H9 (cell line): ENCODE measurements around the gene TMC6. TPM values are rescaled to one million over a fixed set of nuclear protein-coding genes. Genes with fewer than 3 reads are reported as not detected.

Experiments
- DNase-seq: peaks from one replicate; pipeline ENCODE4 v3.0.0-alpha.2; 2017
- H2AFZ ChIP-seq: one replicate; pipeline ENCODE4 v1.6.1; 2013; ENCODE audit warnings: mild to moderate bottlenecking, low read length, control low read depth, moderate library complexity
- H2AK5ac ChIP-seq: 2 replicates; pipeline ENCODE4 v1.6.1; 2013; ENCODE audit warnings: low read length, control low read depth, mixed read lengths; ENCODE audit not compliant: insufficient read length
- H2BK120ac ChIP-seq: one replicate; pipeline ENCODE4 v1.6.1; 2013; ENCODE audit warnings: low read depth, mild to moderate bottlenecking, low read length, control low read depth, inconsistent platforms; ENCODE audit not compliant: poor library complexity, severe bottlenecking
- H2BK12ac ChIP-seq: 2 replicates; pipeline ENCODE4 v1.6.1; 2013; ENCODE audit warnings: low read length, control low read depth, mixed read lengths, low read depth; ENCODE audit not compliant: insufficient read length
- H2BK15ac ChIP-seq: 2 replicates; pipeline ENCODE4 v1.6.1; 2013; ENCODE audit warnings: low read depth, low read length, control low read depth
- H2BK20ac ChIP-seq: one replicate; pipeline ENCODE4 v1.6.1; 2013; ENCODE audit warnings: low read depth, mild to moderate bottlenecking, low read length, control low read depth, inconsistent platforms; ENCODE audit not compliant: poor library complexity, severe bottlenecking
- H2BK5ac ChIP-seq: 2 replicates; pipeline ENCODE4 v1.6.1; 2013; ENCODE audit warnings: low read length, control low read depth, mixed read lengths; ENCODE audit not compliant: insufficient read length
- H3K14ac ChIP-seq: 2 replicates; pipeline ENCODE4 v1.6.1; 2013; ENCODE audit warnings: low read length, control low read depth; ENCODE audit not compliant: insufficient read depth
- H3K18ac ChIP-seq: 2 replicates; pipeline ENCODE4 v1.6.1; 2013; ENCODE audit warnings: low read depth, mild to moderate bottlenecking, mixed read lengths, low read length, control low read depth; ENCODE audit not compliant: insufficient read length
- H3K23ac ChIP-seq: 2 replicates; pipeline ENCODE4 v1.6.1; 2013; ENCODE audit warnings: low read length, control low read depth, mixed read lengths, low read depth; ENCODE audit not compliant: insufficient read length
- H3K23me2 ChIP-seq: 2 replicates; pipeline ENCODE4 v1.6.1; 2013; ENCODE audit warnings: low read depth, mild to moderate bottlenecking, mixed read lengths, low read length, control low read depth; ENCODE audit not compliant: insufficient read length, poor library complexity, severe bottlenecking
- H3K27ac ChIP-seq: 2 replicates; pipeline ENCODE4 v1.5.1; 2013; ENCODE audit warnings: low read length, control low read depth, mixed read lengths, low read depth; ENCODE audit not compliant: insufficient read length
- H3K27me3 ChIP-seq: 2 replicates; pipeline ENCODE4 v1.6.1; 2013; ENCODE audit warnings: low read length, control low read depth, inconsistent platforms; ENCODE audit not compliant: insufficient read depth
- H3K4ac ChIP-seq: 2 replicates; pipeline ENCODE4 v1.6.1; 2013; ENCODE audit warnings: low read depth, mild to moderate bottlenecking, control low read depth, inconsistent platforms, low read length, moderate library complexity
- H3K4me1 ChIP-seq: 2 replicates; pipeline ENCODE4 v1.6.1; 2013; ENCODE audit warnings: low read length, control low read depth, inconsistent platforms; ENCODE audit not compliant: insufficient read depth
- H3K4me2 ChIP-seq: 2 replicates; pipeline ENCODE4 v1.6.1; 2013; ENCODE audit warnings: low read length, control low read depth, mixed read lengths; ENCODE audit not compliant: insufficient read length, insufficient read depth
- H3K56ac ChIP-seq: 2 replicates; pipeline ENCODE4 v1.6.1; 2013; ENCODE audit warnings: low read depth, mild to moderate bottlenecking, mixed read lengths, low read length, control low read depth; ENCODE audit not compliant: insufficient read length
- H3K79me1 ChIP-seq: 2 replicates; pipeline ENCODE4 v1.6.1; 2013; ENCODE audit warnings: low read depth, mild to moderate bottlenecking, moderate library complexity, low read length, control low read depth, inconsistent platforms; ENCODE audit not compliant: insufficient read depth, poor library complexity, severe bottlenecking
- H3K79me2 ChIP-seq: 2 replicates; pipeline ENCODE4 v1.6.1; 2013; ENCODE audit warnings: low read length, control low read depth, inconsistent platforms; ENCODE audit not compliant: insufficient read depth
- H3K9ac ChIP-seq: 2 replicates; pipeline ENCODE4 v1.6.1; 2013; ENCODE audit warnings: low read length, control low read depth, mixed read lengths; ENCODE audit not compliant: insufficient read length; ENCODE audit errors: extremely low read depth
- H3K9me3 ChIP-seq: one replicate; pipeline ENCODE4 v1.6.1; 2013; ENCODE audit warnings: low read depth, low read length, inconsistent platforms; ENCODE audit not compliant: control insufficient read depth
- H3T11ph ChIP-seq: one replicate; pipeline ENCODE4 v1.6.1; 2013; ENCODE audit warnings: mild to moderate bottlenecking, low read length, control low read depth, inconsistent platforms
- H4K20me1 ChIP-seq: one replicate; pipeline ENCODE4 v1.6.1; 2013; ENCODE audit not compliant: control insufficient read depth, insufficient read length, insufficient read depth
- H4K5ac ChIP-seq: 2 replicates; pipeline ENCODE4 v1.6.1; 2013; ENCODE audit warnings: low read depth, mild to moderate bottlenecking, mixed read lengths, low read length, control low read depth; ENCODE audit not compliant: insufficient read length
- H4K8ac ChIP-seq: replicated peaks from 2 replicates; pipeline ENCODE4 v1.6.1; 2013; ENCODE audit warnings: low read length, control low read depth, mixed read lengths, low read depth; ENCODE audit not compliant: insufficient read length
- H4K91ac ChIP-seq: 2 replicates; pipeline ENCODE4 v1.6.1; 2013; ENCODE audit warnings: low read depth, mild to moderate bottlenecking, moderate library complexity, mixed read lengths, low read length, control low read depth; ENCODE audit not compliant: insufficient read length
- H3K27ac Mint-ChIP-seq, 3 experiments: 2 replicates in 2 of 3; 3 replicates in 1 of 3; pipeline ENCODE4 v1.8.0; 2020 to 2021; ENCODE audit warnings: mixed read lengths in 3 of 3, mild to moderate bottlenecking in 1 of 3, moderate library complexity in 1 of 3
- H3K27me3 Mint-ChIP-seq: 2 replicates; pipeline ENCODE4 v1.8.0; 2021; ENCODE audit warnings: low read depth, mild to moderate bottlenecking, moderate library complexity, mixed read lengths
- H3K36me3 Mint-ChIP-seq, 3 experiments: 2 replicates in 2 of 3; 3 replicates in 1 of 3; pipeline ENCODE4 v1.8.0; 2020 to 2021; ENCODE audit warnings: low read depth in 3 of 3, mixed read lengths in 3 of 3; ENCODE audit not compliant: insufficient read depth in 1 of 3
- H3K4me1 Mint-ChIP-seq, 2 experiments: 2 replicates each; pipeline ENCODE4 v1.8.0; 2020; ENCODE audit warnings: mixed read lengths in 2 of 2
- H3K4me3 Mint-ChIP-seq, 2 experiments: 2 replicates in 1 of 2; 3 replicates in 1 of 2; pipeline ENCODE4 v1.8.0; 2020 to 2021; ENCODE audit warnings: mild to moderate bottlenecking in 2 of 2, mixed read lengths in 2 of 2, moderate library complexity in 1 of 2
- H3K9me3 Mint-ChIP-seq, 2 experiments: 2 replicates in 1 of 2; 3 replicates in 1 of 2; pipeline ENCODE4 v1.8.0; 2020; ENCODE audit warnings: mild to moderate bottlenecking in 2 of 2, mixed read lengths in 2 of 2, moderate library complexity in 1 of 2
- CTCF ChIP-seq: fragments of 200-600 bp; sonication (generic); conservative IDR thresholded peaks from 3 replicates; pipeline ENCODE4 v1.8.0; 2021; ENCODE audit warnings: antibody characterized with exemption, mild to moderate bottlenecking
- WGBS: extraction: QIAGEN DNeasy Blood & Tissue Kit; methylation state at CpG from one replicate; pipeline ENCODE4 v1.1.7; 2013; ENCODE audit warnings: missing lambda C conversion rate, low lambda C conversion rate, mixed read lengths; ENCODE audit not compliant: insufficient read length; ENCODE audit errors: extremely low coverage; 5-methylcytosine and 5-hydroxymethylcytosine counted together
- total RNA-seq: library from RNA; stranded (reverse); gene quantifications from 2 replicates; pipeline ENCODE4 v1.2.1, GENCODE V29; 2021

TMC6 gene
- total RNA-seq, 1 experiment from 2014 or later = 86.8 TPM

GRCh38 chr17:78143214-78144146 is 14.9 kb upstream of the TMC6 start:
- no peaks in the 10 kb centered on the region for H4K20me1 ChIP-seq
- H3K14ac ChIP-seq = no peak overlapping the region
- no peak overlapping the region for H3K56ac ChIP-seq
- no peak for TF ChIP-seq CTCF
- no peaks in the 10 kb centered on the region for H3K23me2 ChIP-seq
- no peak overlapping the region for H3T11ph ChIP-seq
- H3K23ac ChIP-seq = no peak overlapping the region
- no peak overlapping the region for H2BK15ac ChIP-seq
- H3K27me3 ChIP-seq = no peaks in the 10 kb centered on the region
- H3K4me2 ChIP-seq = no peak overlapping the region
- no peak for DNase-seq
- Mint-ChIP-seq H3K27me3 (peaks cover 2% of the 10 kb centered on the region; the same call in 1 of the 2 replicates), H3K9me3 (no peaks in the 10 kb centered on the region), H3K36me3 (no peaks in the 10 kb centered on the region), H3K27ac (no peak overlapping the region; a peak in 1 of 7 replicates), H3K4me1 (peaks cover 6 to 19% of the 10 kb centered on the region in 2 experiments), H3K4me3 (no peak overlapping the region)
- H3K79me2 ChIP-seq = no peaks in the 10 kb centered on the region
- no peak overlapping the region for H2BK12ac ChIP-seq
- H2BK120ac ChIP-seq = no peak overlapping the region
- no peak overlapping the region for H4K5ac ChIP-seq
- H2AFZ ChIP-seq = no peak overlapping the region
- H2BK5ac ChIP-seq = no peak overlapping the region
- no peak overlapping the region for H3K27ac ChIP-seq
- no peak overlapping the region for H4K91ac ChIP-seq
- no CpG with 5 or more reads among the region's 21 CpGs for WGBS
- H3K9me3 ChIP-seq = no peaks in the 10 kb centered on the region
- H3K4me1 ChIP-seq = peaks cover 3% of the 10 kb centered on the region; the same call in 1 of the 2 replicates
- H3K4ac ChIP-seq = no peak overlapping the region
- H3K79me1 ChIP-seq = no peaks in the 10 kb centered on the region
- H3K9ac ChIP-seq = no peak overlapping the region
- H2AK5ac ChIP-seq = no peak overlapping the region
- H4K8ac ChIP-seq = no peak overlapping the region
- no peak overlapping the region for H2BK20ac ChIP-seq
- no peak overlapping the region for H3K18ac ChIP-seq
